GM18861 (cell line): Measurements from ENCODE around the gene AKT1S1.

Experiments used
- ATAC-seq: cut with Tn5 transposase; IDR thresholded peaks from one replicate; pipeline ENCODE4 v1.9.1; 2021; ENCODE audit not compliant: unreplicated experiment

AKT1S1 gene

GRCh38 chr19:49855277-49855675 is 21.9 kb downstream of the AKT1S1 start:
- ATAC-seq = no peak

- ATAC-seq = no peak
These were observed 22.5 kb downstream of the AKT1S1 start for GRCh38 chr19:49854378-49855263.

- ATAC-seq = no peak
These were observed 23.2 kb downstream of the AKT1S1 start for GRCh38 chr19:49853852-49854377.

- ATAC-seq = no peak
These were observed 24.5 kb downstream of the AKT1S1 start for GRCh38 chr19:49852631-49853126.

- peak; percentile 1 for ATAC-seq
These were observed 25.5 kb downstream of the AKT1S1 start for GRCh38 chr19:49851456-49852259.

GRCh38 chr19:49850487-49851342 is 26.4 kb downstream of the AKT1S1 start, which contains the start of gene PTOV1:
Gene PTOV1, plus strand, starts transcription at chr19:49851159.
- peak; percentile 62 for ATAC-seq

- ATAC-seq = peak; percentile 18
These were observed 27.0 kb downstream of the AKT1S1 start for GRCh38 chr19:49850221-49850486.

GRCh38 chr19:49849433-49850220 is 27.5 kb downstream of the AKT1S1 start:
- ATAC-seq = no peak

GRCh38 chr19:49848938-49849337 is 28.2 kb downstream of the AKT1S1 start:
- ATAC-seq = no peak

- no peak for ATAC-seq
These were observed 29.1 kb downstream of the AKT1S1 start for GRCh38 chr19:49847731-49848696.

- ATAC-seq = no peak
These were observed 30.7 kb downstream of the AKT1S1 start for GRCh38 chr19:49846408-49846807.

- ATAC-seq = no peak
These were observed 31.7 kb downstream of the AKT1S1 start for GRCh38 chr19:49845414-49845813.

- ATAC-seq = no peak
These were observed 32.7 kb downstream of the AKT1S1 start for GRCh38 chr19:49844138-49845095.

GRCh38 chr19:49843265-49843664 is 33.9 kb downstream of the AKT1S1 start:
- ATAC-seq = no peak

- ATAC-seq = no peak
These were observed 36.4 kb downstream of the AKT1S1 start for GRCh38 chr19:49840736-49841249.

- ATAC-seq = no peak
These were observed 36.8 kb downstream of the AKT1S1 start for GRCh38 chr19:49840321-49840720.

GRCh38 chr19:49839713-49840112 is 37.4 kb downstream of the AKT1S1 start:
- no peak for ATAC-seq
